Activated CD4-positive, alpha-beta memory T cell treated with anti-CD3 and anti-CD28 coated beads for 36 hours (primary cell): Measurements from ENCODE around the gene TMEM156. TPM values are rescaled to one million over a fixed set of nuclear protein-coding genes. Genes with fewer than 3 reads are reported as not detected.
A peak's percentile ranks its signal among the peaks of the same experiment; 100 is the strongest.
"Not testable (repeated sequence)": the region's sequence is repeated elsewhere in the genome, so short reads cannot be mapped to it uniquely, and the experiment has no call there.

ENCODE experiments used
- CTCF ChIA-PET: fragments of 350-600 bp; sonication (Branson Sonifier 250); formaldehyde crosslinking; loops from one replicate; lab custom pipeline; 2021; ENCODE audit warnings: antibody characterized with exemption, inconsistent platforms; lab: Charles Lee
- POLR2A ChIA-PET: fragments of 350-600 bp; sonication (Branson Sonifier 250); formaldehyde crosslinking; loops from one replicate; lab custom pipeline; 2021; ENCODE audit warnings: antibody characterized with exemption; lab: Charles Lee
- DNase-seq: peaks from one replicate; pipeline ENCODE4 v3.0.0-alpha.2; 2020
- H3K27ac Mint-ChIP-seq: one replicate; pipeline ENCODE4 v1.8.0; 2021; ENCODE audit warnings: mixed read lengths
- H3K27me3 Mint-ChIP-seq: one replicate; pipeline ENCODE4 v1.8.0; 2021; ENCODE audit warnings: mixed read lengths
- H3K36me3 Mint-ChIP-seq: one replicate; pipeline ENCODE4 v1.8.0; 2021; ENCODE audit warnings: mixed read lengths
- H3K4me1 Mint-ChIP-seq: one replicate; pipeline ENCODE4 v1.8.0; 2021; ENCODE audit warnings: low read depth, mixed read lengths
- H3K4me3 Mint-ChIP-seq: one replicate; pipeline ENCODE4 v1.8.0; 2021; ENCODE audit warnings: mild to moderate bottlenecking, mixed read lengths
- H3K9me3 Mint-ChIP-seq: one replicate; pipeline ENCODE4 v1.8.0; 2021; ENCODE audit warnings: mixed read lengths
- intact Hi-C: fragments of 100-400 bp; cut with micrococcal nuclease; formaldehyde crosslinking; loops from one replicate; pipeline ENCODE4 v1.15.1; 2023
- total RNA-seq, 2 experiments: library from RNA; stranded (reverse); gene quantifications; one replicate each; pipeline ENCODE4 v1.2.3, GENCODE V29; 2021

The TMEM156 gene
- total RNA-seq, 2 experiments from 2014 or later: 28.0 to 28.4 TPM

GRCh38 chr4:38979511-38980230 lies 52.5 kb downstream of the TMEM156 start:
- DNase-seq: no peak
- POLR2A ChIA-PET: interaction anchor here (0.6 to 1.0 kb wide), 2 partner anchors 66 to 236 kb away, joined by 3 to 4 read pairs; no protein-coding TSS in a partner anchor
- CTCF ChIA-PET: interaction anchor here (0.9 to 1.8 kb wide), 3 partner anchors 8 to 21 kb away, joined by 3 to 6 read pairs (median 3); no protein-coding TSS in a partner anchor
- H3K9me3 Mint-ChIP-seq: no peaks in the 10 kb centered on the region
- intact Hi-C loops: loop anchor here (5.0 to 10.0 kb wide), 4 partner anchors 72 to 375 kb away; partner anchors contain the start of gene TLR1
- peaks cover 48% of the 10 kb centered on the region for H3K36me3 Mint-ChIP-seq
- no peak overlapping the region for H3K27ac Mint-ChIP-seq
- no peak overlapping the region for H3K4me3 Mint-ChIP-seq
- no peaks in the 10 kb centered on the region for H3K27me3 Mint-ChIP-seq
- peaks cover 53% of the 10 kb centered on the region for H3K4me1 Mint-ChIP-seq

DNA sequence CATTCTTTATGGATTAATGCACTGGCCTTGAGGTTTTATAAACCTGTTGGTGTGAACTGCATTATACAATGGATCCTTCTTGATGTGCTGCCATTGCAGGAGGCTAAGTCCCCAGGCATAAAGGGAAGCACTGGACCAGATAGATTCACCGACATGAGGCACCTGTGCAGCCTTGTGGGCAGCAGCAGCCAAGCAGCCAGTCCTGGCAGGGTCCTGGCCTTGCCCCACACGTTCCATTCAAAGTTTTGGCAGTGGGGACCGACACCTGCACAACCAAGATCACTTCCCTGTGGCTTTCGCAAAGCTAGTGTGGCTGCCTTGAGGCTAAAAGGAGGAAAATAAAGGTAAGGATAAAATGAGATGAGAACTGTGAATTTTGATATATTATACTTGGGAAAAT lies 53.1 kb downstream of the TMEM156 start:
- Mint-ChIP-seq H3K36me3 (peaks cover 46% of the 10 kb centered on the region), H3K27me3 (no peaks in the 10 kb centered on the region), H3K4me1 (peaks cover 47% of the 10 kb centered on the region), H3K27ac (no peak overlapping the region), H3K9me3 (no peaks in the 10 kb centered on the region), H3K4me3 (no peak overlapping the region)
- ChIA-PET POLR2A (interaction anchor here (1.0 kb wide), 1 partner anchor 67 kb away, joined by 4 read pairs; no protein-coding TSS in a partner anchor), CTCF (interaction anchor here (1.6 to 1.8 kb wide), 2 partner anchors 9 to 21 kb away, joined by 3 to 6 read pairs; no protein-coding TSS in a partner anchor)
- intact Hi-C loops: no loop called here
- no peak for DNase-seq

GRCh38 chr4:38976308-38976707 lies 55.9 kb downstream of the TMEM156 start:
- peaks cover 25% of the 10 kb centered on the region for H3K36me3 Mint-ChIP-seq
- no peak overlapping the region for H3K27ac Mint-ChIP-seq
- no peaks in the 10 kb centered on the region for H3K27me3 Mint-ChIP-seq
- intact Hi-C loops: no loop called here
- H3K4me3 Mint-ChIP-seq: no peak overlapping the region
- no peaks in the 10 kb centered on the region for H3K9me3 Mint-ChIP-seq
- CTCF ChIA-PET: no interaction called here
- DNase-seq: no peak
- POLR2A ChIA-PET: no interaction called here
- H3K4me1 Mint-ChIP-seq: peaks cover 19% of the 10 kb centered on the region

GRCh38 chr4:38968668-38969067 lies 63.5 kb downstream of the TMEM156 start:
- no peaks in the 10 kb centered on the region for H3K27me3 Mint-ChIP-seq
- intact Hi-C loops: no loop called here
- peaks cover 2% of the 10 kb centered on the region for H3K9me3 Mint-ChIP-seq
- no peak overlapping the region for H3K4me3 Mint-ChIP-seq
- DNase-seq: no peak
- no peak overlapping the region for H3K27ac Mint-ChIP-seq
- peaks cover 29% of the 10 kb centered on the region for H3K4me1 Mint-ChIP-seq
- peaks cover 58% of the 10 kb centered on the region for H3K36me3 Mint-ChIP-seq
- ChIA-PET CTCF (no interaction called here), POLR2A (no interaction called here)

GRCh38 chr4:38967260-38968095 lies 64.7 kb downstream of the TMEM156 start:
- Mint-ChIP-seq H3K36me3 (peaks cover 58% of the 10 kb centered on the region), H3K9me3 (peaks cover 2% of the 10 kb centered on the region), H3K4me1 (peaks cover 31% of the 10 kb centered on the region), H3K4me3 (no peak overlapping the region), H3K27me3 (no peaks in the 10 kb centered on the region), H3K27ac (peak overlapping the region; percentile 82)
- intact Hi-C loops: loop anchor here (1.0 kb wide), 1 partner anchor 9 kb away; no protein-coding TSS in a partner anchor
- POLR2A ChIA-PET: no interaction called here
- CTCF ChIA-PET: interaction anchor here (1.0 kb wide), 1 partner anchor 65 kb away, joined by 3 read pairs; no protein-coding TSS in a partner anchor
- no peak for DNase-seq

DNA sequence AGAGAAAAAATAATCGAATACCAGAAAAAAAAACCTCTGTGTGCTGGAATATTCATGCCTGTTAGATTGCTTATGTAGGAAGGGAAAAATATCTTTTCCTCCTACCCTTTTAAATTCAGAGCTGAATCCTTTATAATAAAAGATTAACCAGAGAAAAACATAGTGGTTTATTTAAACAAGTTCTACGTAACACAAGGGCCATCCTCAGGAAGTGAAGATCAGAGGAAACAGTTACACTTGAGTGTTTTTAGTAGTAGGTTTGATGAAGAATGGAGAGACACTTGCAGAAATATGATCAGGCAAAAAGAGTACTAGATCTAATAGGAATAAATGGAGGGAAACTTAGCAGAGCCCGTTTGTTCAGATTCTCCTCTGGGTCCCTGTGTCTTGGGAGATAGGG lies 66.3 kb downstream of the TMEM156 start:
- H3K36me3 Mint-ChIP-seq: peaks cover 59% of the 10 kb centered on the region

GRCh38 chr4:38964942-38965775 lies 67.0 kb downstream of the TMEM156 start:
- ChIA-PET CTCF (interaction anchor here (1.0 kb wide), 1 partner anchor 12 kb away, joined by 3 read pairs; no protein-coding TSS in a partner anchor), POLR2A (no interaction called here)
- H3K4me3 Mint-ChIP-seq: no peak overlapping the region

More for the DNA sequence above, 66.3 kb downstream of the TMEM156 start:
- Mint-ChIP-seq H3K4me3 (no peak overlapping the region), H3K27me3 (no peaks in the 10 kb centered on the region), H3K27ac (peak overlapping the region; percentile 68), H3K9me3 (peaks cover 14% of the 10 kb centered on the region), H3K4me1 (peaks cover 28% of the 10 kb centered on the region)
- intact Hi-C loops: no loop called here
- CTCF ChIA-PET: no interaction called here
- POLR2A ChIA-PET: interaction anchor here (1.2 kb wide), 1 partner anchor 19 kb away, joined by 3 read pairs; no protein-coding TSS in a partner anchor
- no peak for DNase-seq

GRCh38 chr4:38959248-38959647 lies 73.0 kb downstream of the TMEM156 start:
- intact Hi-C loops: loop anchor here (10.0 kb wide), 1 partner anchor 396 kb away; no protein-coding TSS in a partner anchor
- H3K27ac Mint-ChIP-seq: peak overlapping the region; percentile 97
- H3K4me1 Mint-ChIP-seq: peaks cover 41% of the 10 kb centered on the region
- ChIA-PET POLR2A (interaction anchor here (4.4 kb wide), 1 partner anchor 27 kb away, joined by 44 read pairs; no protein-coding TSS in a partner anchor), CTCF (interaction anchor here (0.8 to 1.7 kb wide), 4 partner anchors 10 to 30 kb away, joined by 3 to 6 read pairs (median 3); no protein-coding TSS in a partner anchor)
- peaks cover 21% of the 10 kb centered on the region for H3K9me3 Mint-ChIP-seq
- DNase-seq, H3K4me3 Mint-ChIP-seq, H3K27me3 Mint-ChIP-seq: not testable (repeated sequence)
- peaks cover 17% of the 10 kb centered on the region for H3K36me3 Mint-ChIP-seq

More at GRCh38 chr4:38964942-38965775, 67.0 kb downstream of the TMEM156 start:
- intact Hi-C loops: no loop called here
- DNase-seq: no peak
- Mint-ChIP-seq H3K9me3 (peaks cover 14% of the 10 kb centered on the region), H3K27me3 (no peaks in the 10 kb centered on the region), H3K36me3 (peaks cover 57% of the 10 kb centered on the region), H3K27ac (no peak overlapping the region), H3K4me1 (peaks cover 27% of the 10 kb centered on the region)

DNA sequence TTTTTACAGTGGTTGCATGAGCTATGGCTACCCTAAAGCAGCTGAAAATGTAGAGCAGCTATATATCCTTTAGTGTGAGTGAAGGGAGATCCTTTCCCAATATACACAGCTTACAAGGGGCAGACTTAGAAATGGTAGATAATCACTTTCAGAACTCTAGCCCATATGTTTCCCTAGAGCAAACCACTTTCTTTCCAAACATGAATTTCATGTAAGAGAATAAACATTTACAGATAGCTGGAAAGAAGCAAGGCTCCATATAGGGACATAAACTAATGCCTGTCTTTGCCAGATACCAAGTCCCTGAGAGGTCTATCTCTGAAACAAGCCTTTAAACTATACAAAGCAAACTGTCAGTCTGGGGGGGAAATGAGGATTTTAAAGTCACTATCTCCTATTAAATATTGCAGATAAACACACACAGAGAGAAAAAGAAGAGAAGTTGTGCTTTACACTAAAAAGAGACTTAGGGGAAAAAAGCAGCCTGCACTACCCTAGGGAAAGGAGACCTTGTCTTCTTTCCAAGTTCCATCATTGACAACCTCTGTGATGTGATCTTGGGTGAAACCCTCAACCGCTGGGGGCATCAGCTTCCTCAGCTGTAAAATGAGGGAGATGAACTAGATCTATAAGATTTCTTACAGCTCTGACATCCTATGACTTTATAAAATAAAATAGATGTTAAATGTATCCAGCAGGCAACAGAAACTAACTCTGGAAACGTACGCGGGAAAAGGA lies 73.6 kb downstream of the TMEM156 start:
- intact Hi-C loops: loop anchor here (1.0 to 10.0 kb wide), 6 partner anchors 9 to 396 kb away; partner anchors contain the start of gene TMEM156
- no peak for DNase-seq
- peaks cover 14% of the 10 kb centered on the region for H3K36me3 Mint-ChIP-seq
- peaks cover 18% of the 10 kb centered on the region for H3K9me3 Mint-ChIP-seq
- H3K27ac Mint-ChIP-seq: peak overlapping the region; percentile 97
- ChIA-PET CTCF (interaction anchor here (0.8 to 1.7 kb wide), 10 partner anchors 9 to 176 kb away, joined by 3 to 8 read pairs (median 4); no protein-coding TSS in a partner anchor), POLR2A (interaction anchor here (0.8 to 4.4 kb wide), 5 partner anchors 9 to 87 kb away, joined by 5 to 44 read pairs (median 8); no protein-coding TSS in a partner anchor)
- peaks cover 43% of the 10 kb centered on the region for H3K4me1 Mint-ChIP-seq
- H3K4me3 Mint-ChIP-seq: no peak overlapping the region
- peaks cover under 1% of the 10 kb centered on the region for H3K27me3 Mint-ChIP-seq

GRCh38 chr4:38957893-38958292 lies 74.3 kb downstream of the TMEM156 start:
- H3K9me3 Mint-ChIP-seq: peaks cover 18% of the 10 kb centered on the region
- peak overlapping the region; percentile 10 for H3K4me3 Mint-ChIP-seq
- DNase-seq: peak; percentile 42
- H3K27ac Mint-ChIP-seq: peak overlapping the region; percentile 97
- intact Hi-C loops: loop anchor here (1.0 to 10.0 kb wide), 6 partner anchors 9 to 397 kb away; partner anchors contain the start of gene TMEM156
- peaks cover 2% of the 10 kb centered on the region for H3K27me3 Mint-ChIP-seq
- peaks cover 14% of the 10 kb centered on the region for H3K36me3 Mint-ChIP-seq
- POLR2A ChIA-PET: interaction anchor here (0.8 to 4.4 kb wide), 5 partner anchors 9 to 88 kb away, joined by 5 to 44 read pairs (median 8); no protein-coding TSS in a partner anchor
- CTCF ChIA-PET: interaction anchor here (0.8 to 1.7 kb wide), 8 partner anchors 9 to 177 kb away, joined by 3 to 8 read pairs (median 4); no protein-coding TSS in a partner anchor
- peaks cover 45% of the 10 kb centered on the region for H3K4me1 Mint-ChIP-seq
